NCI-H128 (cell line): Measurements from ENCODE around the gene KLF5.
"Not testable (repeated sequence)": the region's sequence is repeated elsewhere in the genome, so short reads cannot be mapped to it uniquely, and the experiment has no call there.

Source experiments
- DNase-seq: peaks from one replicate; lab custom pipeline; 2025; ENCODE audit not compliant: unreplicated experiment; lab: John Stamatoyannopoulos, UW

KLF5 gene

DNA sequence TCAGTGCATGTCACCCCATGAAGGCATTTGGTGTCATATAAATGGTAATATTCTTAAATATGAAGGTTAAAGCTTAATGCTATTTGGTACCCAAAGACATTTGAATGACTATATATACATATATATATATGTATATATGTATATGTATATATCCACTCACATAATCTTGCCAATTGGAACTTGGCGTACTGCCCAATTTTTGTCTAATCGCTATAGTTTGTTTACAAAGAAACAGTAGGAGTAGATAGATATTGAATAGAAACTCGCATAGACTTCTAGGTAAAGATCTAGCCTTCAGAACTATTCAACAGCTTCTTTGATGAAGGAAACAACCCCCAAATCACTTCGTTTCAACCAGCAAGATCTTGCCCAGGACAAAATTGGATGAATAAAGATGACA lies 24.1 kb downstream of the KLF5 start:
- DNase-seq = no peak

DNA sequence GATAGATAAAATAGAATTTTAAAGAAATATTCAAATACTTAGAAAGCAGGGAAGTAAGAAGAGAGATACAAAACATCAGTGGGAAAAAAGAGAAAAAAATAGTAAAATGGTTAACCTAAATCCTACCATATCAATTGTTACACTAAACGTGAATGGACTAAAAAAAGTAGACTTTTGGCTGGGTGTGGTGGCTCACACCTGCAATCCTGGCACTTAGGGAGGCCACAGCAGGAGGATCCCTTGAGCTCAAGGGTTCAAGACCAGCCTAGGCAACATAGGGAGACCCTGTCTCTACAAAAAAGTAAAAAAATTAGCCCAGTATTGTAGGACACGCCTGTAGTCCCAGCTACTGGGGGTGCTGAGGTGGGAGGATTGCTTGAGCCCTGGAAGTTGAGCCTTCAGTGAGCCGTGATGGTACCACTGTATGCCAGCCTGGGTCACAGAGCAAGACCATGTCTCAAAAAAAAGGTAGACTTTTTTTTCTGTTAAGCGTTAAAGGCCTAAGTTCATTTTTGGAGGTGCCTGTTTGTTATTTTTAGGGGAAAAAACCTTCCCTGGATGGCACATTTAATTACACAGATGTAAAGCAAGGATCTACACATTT lies 29.6 kb downstream of the KLF5 start:
- no peak for DNase-seq

DNA sequence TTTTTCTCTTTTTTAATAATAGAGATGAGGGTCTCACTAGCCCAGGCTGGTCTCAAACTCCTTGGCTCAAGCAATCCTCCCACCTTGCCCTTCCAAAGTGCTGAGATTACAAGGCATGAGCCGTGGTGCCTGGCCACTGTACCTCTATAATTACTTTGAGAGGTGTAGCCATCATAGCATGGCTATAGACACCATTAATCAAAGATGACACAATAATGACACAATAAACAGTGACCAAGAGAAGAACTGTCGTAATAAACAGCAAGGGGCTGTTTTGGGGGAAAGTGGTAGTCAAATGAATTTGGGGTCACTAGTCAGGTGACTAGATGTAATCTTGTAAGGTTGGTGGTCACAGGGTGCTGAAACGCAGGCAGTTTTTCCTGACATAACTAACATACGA lies 30.4 kb downstream of the KLF5 start:
- no peak for DNase-seq

DNA sequence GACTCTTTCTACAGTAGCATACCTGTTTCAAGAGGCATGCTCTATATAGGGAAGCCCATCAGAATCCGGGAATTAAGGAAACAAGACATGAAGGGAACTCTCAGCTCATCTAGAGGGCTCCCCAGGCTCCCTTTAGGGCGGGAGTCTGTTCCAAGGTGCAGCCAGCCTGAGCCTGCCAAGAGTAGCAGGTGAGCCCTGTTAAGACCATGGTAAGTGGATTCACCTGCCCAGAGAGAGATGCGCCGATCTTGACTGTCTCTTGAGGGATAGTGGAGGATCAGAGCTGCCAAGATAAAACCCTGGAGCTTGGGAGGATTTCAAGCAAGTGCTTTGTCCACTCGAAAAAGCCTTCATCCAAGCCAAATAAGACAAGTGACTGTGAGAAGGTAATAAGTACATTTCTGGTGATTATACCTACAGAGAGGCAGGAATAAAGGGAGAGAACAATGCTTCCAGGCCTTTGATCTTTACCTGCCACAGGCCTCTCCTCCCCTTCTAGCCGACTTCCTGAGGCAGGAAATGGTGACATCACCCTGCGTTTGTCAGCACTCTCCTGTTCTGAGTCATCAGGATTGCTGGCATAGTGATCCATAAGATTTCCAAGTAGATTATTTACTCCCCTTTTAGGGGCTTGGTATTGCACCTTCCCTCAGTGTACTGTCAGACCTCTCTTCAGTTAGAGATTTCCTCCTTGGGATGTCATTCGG lies 31.5 kb downstream of the KLF5 start:
- DNase-seq = no peak

DNA sequence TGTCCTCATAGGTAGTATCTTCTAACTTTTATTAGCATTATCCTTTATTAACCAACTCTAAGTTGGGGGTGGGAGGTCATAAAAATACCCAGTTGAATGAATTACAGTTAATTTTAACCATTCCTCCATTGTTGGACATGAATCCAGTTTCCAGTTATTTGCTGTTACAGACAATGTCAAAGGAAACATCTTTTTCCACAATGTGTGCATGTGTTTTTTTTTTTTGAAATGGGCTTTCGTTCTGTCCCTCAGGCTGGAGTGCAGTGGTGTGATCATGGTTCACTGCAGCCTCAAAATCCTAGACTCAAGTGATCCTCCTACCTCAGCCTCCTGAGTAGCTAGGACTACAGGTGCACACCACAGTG lies 32.0 kb downstream of the KLF5 start:
- DNase-seq = no peak

- DNase-seq = no peak
Measured at GRCh38 chr13:73092829-73093228, 34.0 kb downstream of the KLF5 start.

DNA sequence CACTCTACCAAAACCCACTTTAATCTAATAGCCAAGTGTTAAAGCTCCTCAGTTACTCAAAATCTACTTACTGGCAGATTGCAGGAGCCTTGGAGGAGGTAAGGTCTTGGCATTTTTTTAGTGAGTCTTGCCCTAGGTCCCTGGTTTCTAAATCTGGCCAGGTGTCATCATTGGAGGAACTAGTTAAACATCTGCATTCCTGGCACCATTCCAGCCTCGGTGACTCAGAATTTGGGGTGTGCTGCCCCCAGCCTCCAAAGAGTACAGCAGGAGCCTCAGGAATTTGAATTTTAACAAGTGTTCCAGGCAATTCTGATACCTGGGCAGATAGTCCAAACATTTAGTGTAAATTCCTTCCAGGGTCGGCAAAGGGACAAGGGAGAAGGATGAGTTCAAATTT lies 37.4 kb downstream of the KLF5 start:
- DNase-seq = no peak

DNA sequence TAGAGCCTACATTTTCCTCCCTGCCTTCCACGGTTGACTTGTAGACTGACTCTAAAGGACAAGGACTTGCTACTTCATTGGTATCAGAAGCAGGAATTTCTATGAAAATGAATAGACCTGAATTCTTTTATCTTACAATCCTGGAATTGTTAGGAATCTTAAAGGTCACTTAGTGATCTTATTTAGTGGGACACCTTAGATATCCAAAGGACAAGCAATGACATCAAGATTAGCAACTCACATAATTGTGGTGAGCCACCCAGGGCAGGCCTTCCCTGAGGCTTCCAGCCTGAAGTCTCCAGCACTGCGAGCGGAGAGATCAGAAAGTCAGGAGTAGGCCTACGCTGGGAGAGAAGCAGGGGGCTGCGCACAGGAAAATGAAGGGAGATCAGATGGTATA lies 37.8 kb downstream of the KLF5 start:
- DNase-seq = no peak

- not testable (repeated sequence) for DNase-seq
Measured at GRCh38 chr13:73100781-73101180, 42.0 kb downstream of the KLF5 start.

GRCh38 chr13:73101351-73102007 lies 42.7 kb downstream of the KLF5 start:
- DNase-seq = no peak

- no peak for DNase-seq
Measured at GRCh38 chr13:73103238-73103637, 44.4 kb downstream of the KLF5 start.

- DNase-seq = no peak
Measured at GRCh38 chr13:73106513-73107178, 47.8 kb downstream of the KLF5 start.

- no peak for DNase-seq
Measured at GRCh38 chr13:73107481-73107880, 48.7 kb downstream of the KLF5 start.

DNA sequence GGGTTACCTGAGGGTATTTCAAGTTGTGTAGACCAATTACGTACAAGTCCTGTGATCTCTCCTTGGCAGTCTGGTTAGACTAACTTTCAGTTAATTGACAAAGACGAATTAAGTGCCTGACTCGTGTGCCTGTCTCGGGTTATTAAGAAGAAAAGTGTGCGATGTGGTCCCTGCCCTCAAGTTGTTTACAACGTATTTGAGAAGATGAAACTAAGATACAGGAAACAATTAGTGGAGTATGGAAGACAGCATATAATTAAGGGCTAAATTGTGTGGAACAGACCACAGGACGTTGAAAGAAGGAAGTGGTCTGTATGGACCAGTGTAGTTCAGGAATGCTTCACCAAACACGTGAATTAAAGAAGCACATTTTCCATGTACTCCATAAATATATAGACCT lies 49.2 kb downstream of the KLF5 start:
- no peak for DNase-seq

- no peak for DNase-seq
Measured at GRCh38 chr13:73109288-73109899, 50.6 kb downstream of the KLF5 start.

- no peak for DNase-seq
Measured at GRCh38 chr13:73109969-73110368, 51.2 kb downstream of the KLF5 start.

DNA sequence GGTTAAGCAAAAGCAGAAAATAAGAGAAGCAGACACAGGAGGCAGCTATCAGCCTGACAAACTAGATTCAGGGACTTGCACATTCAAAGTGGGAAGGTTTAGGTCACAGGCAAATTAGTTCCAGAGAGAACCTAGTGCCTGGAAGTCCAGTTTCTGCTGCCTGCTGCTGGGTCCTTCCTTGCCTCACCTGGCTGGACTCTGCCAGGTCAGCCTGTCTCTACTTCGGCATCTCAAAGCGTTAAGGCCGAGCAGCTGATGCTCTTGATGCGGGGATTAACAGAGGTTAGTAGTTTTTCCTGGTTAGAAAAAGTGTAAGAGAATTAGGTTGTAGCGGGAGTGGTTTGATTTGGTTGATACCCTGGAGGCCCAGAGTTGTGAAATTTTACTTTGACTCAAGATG lies 52.0 kb downstream of the KLF5 start:
- DNase-seq = no peak

GRCh38 chr13:73111331-73111730 lies 52.5 kb downstream of the KLF5 start:
- DNase-seq = no peak

- no peak for DNase-seq
Measured at GRCh38 chr13:73119612-73120011, 60.8 kb downstream of the KLF5 start.
